Measurements from ENCODE around the gene SLC2A11. TPM values are rescaled to one million over a fixed set of nuclear protein-coding genes. Genes with fewer than 3 reads are reported as not detected.

The SLC2A11 gene
- total and polyA plus RNA-seq, 9 donors: 13.7 to 25.3 (median 16.8) TPM

DNA sequence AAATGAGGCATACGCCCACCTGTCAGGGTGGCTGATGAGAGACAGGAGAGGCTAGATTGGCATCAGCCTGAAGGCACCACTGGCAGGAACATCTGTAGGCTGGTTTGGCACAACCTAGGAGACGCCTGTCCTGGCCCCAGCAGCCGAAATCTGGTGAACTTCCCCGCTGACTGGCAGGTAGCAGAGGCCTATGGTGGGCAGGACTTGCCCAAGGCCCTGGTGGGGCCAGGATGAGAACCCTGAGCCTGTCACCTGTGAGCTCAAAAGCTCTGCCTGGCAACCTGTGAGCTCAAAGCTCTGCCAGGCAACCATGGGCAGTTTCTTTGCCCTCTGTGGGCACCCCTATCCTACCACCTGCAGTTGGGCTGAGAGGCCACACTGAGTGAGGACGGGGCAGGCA, 21.4 kb upstream of the SLC2A11 start:
- WGBS, 3 donors: 92 to 98% (median 96%) methylated on average over 4 to 5 of the region's 5 CpGs
- Histone ChIP-seq H3K27me3 (no peaks in the 10 kb centered on the region), H3K36me3 (no peaks in the 10 kb centered on the region), H3K27ac (peak overlapping the region; percentile 4 to 41), H3K4me3 (no peak overlapping the region), H3K4me1 (ENCODE audit: insufficient read depth) (peaks cover 12% of the 10 kb centered on the region), H3K9me3 (no peaks in the 10 kb centered on the region)
- peak in 2 of 5 donors; percentile 20 to 36 for DNase-seq
- TF ChIP-seq POLR2A (IDR thresholded peaks at IDR 0.05): no peak
- TF ChIP-seq CTCF (IDR thresholded peaks at IDR 0.05): no peak
- no peak for TF ChIP-seq EP300 (IDR thresholded peaks at IDR 0.05)
- intact Hi-C loops (cut with DNase I): no loop called here

- intact Hi-C loops (cut with DNase I): no loop called here
- WGBS, 3 donors: 64 to 75% (median 71%) methylated on average over 12 of the region's 12 CpGs
- no peak for TF ChIP-seq EP300 (IDR thresholded peaks at IDR 0.05)
- no peak for TF ChIP-seq CTCF (IDR thresholded peaks at IDR 0.05)
- TF ChIP-seq POLR2A (IDR thresholded peaks at IDR 0.05): no peak
- peak in 2 of 5 donors; percentile 16 to 41 for DNase-seq
- Histone ChIP-seq H3K9me3 (no peaks in the 10 kb centered on the region), H3K27me3 (no peaks in the 10 kb centered on the region), H3K27ac (peak overlapping the region; percentile 4 to 41), H3K4me1 (ENCODE audit: insufficient read depth) (peaks cover 12% of the 10 kb centered on the region), H3K36me3 (no peaks in the 10 kb centered on the region), H3K4me3 (no peak overlapping the region)
Measured at GRCh38 chr22:23836692-23837495, 20.8 kb upstream of the SLC2A11 start.

DNA sequence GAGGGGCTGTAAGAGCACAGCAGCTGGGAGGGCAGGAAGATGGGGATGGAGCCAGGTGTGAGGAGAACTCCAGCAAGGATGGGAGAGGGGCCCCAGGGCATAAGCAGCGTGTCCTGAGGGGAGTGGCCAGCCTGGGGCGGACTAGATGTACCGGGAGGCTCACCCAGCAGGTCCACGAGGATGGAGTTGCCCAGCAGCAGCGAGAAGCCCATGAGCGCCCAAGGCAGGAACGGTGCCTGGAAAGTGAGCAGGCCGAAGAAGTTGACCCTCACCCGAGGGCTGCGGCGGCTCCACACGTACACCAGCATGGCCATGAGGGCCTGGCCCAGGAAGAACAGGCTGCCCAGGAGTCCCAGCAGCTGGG, 20.2 kb upstream of the SLC2A11 start:
- 82 to 89% (median 85%) methylated on average over 12 of the region's 12 CpGs for WGBS, 3 donors
- intact Hi-C loops (cut with DNase I): no loop called here
- H3K4me3 ChIP-seq: no peak overlapping the region
- no peaks in the 10 kb centered on the region for H3K27me3 ChIP-seq
- no peaks in the 10 kb centered on the region for H3K9me3 ChIP-seq
- no peak for DNase-seq
- no peak for TF ChIP-seq CTCF (IDR thresholded peaks at IDR 0.05)
- TF ChIP-seq POLR2A (IDR thresholded peaks at IDR 0.05): no peak
- no peak for TF ChIP-seq EP300 (IDR thresholded peaks at IDR 0.05)
- H3K27ac ChIP-seq: no peak overlapping the region
- H3K4me1 ChIP-seq (ENCODE audit: insufficient read depth): peaks cover 12% of the 10 kb centered on the region
- H3K36me3 ChIP-seq: no peaks in the 10 kb centered on the region

DNA sequence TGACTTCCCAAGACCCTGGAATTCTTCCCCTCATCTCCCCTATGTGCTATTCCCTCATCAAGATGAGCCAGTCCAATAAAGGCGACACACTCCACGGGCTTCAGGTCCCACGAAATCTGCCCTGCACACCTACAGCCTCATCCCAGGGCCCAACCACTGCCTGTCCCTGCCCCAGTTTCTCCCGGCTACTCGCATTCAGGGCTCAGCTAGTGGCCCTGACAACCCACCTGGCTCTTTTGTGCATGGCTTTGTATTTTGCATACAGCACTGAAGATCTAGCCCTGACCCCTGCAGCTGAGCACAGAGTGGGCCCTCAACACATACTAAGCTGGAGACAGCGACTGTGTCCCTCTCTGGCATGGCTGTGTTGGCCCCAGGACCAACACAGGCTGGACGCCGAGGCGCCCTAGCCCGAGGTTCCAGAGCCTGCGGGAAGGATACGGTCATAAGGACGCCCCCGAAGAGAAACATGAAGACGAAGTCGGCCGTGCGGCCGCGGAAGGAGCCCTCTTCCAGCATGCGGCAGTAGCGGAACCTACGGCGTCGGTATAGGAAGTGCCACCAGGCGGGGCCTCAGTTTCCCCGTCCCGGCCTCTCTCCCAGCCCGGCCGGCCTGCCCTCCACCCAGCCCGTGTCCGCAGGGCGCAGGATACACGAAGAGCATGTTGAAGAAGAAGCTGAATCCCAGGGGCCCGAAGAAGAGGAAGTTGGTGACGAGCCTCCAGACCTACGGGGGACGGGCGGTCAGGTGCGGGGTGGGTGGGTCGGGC, 19.6 kb upstream of the SLC2A11 start:
- TF ChIP-seq EP300 (IDR thresholded peaks at IDR 0.05) (no peak), CTCF (IDR thresholded peaks at IDR 0.05) (no peak), POLR2A (IDR thresholded peaks at IDR 0.05) (no peak)
- peak in 1 of 5 donors; percentile 57 for DNase-seq

More for the DNA sequence above, 19.6 kb upstream of the SLC2A11 start:
- H3K4me3 ChIP-seq: peak overlapping the region; percentile 17
- no peaks in the 10 kb centered on the region for H3K9me3 ChIP-seq
- H3K27me3 ChIP-seq: no peaks in the 10 kb centered on the region
- peaks cover 12% of the 10 kb centered on the region for H3K4me1 ChIP-seq (ENCODE audit: insufficient read depth)
- no peaks in the 10 kb centered on the region for H3K36me3 ChIP-seq
- H3K27ac ChIP-seq: no peak overlapping the region
- intact Hi-C loops (cut with DNase I): no loop called here
- WGBS, 3 donors: 58 to 64% (median 60%) methylated on average over 39 to 41 of the region's 41 CpGs
